Activated CD4-positive, CD25-positive, alpha-beta regulatory T cell treated with anti-CD3 and anti-CD28 coated beads, Interleukin-2, amount 50 U/mL, for 16 hours (primary cell): ENCODE measurements around the gene THAP12.

Source experiments
- DNase-seq: peaks from one replicate; pipeline ENCODE4 v3.0.0-alpha.2; 2020; ENCODE audit warnings: low read depth, low spot score

The THAP12 gene

GRCh38 chr11:76302996-76303395 is 77.9 kb downstream of the THAP12 start:
- no peak for DNase-seq
